Skeletal muscle cell (primary cell): Measurements from ENCODE around the gene AGAP2.
A peak's percentile ranks its signal among the peaks of the same experiment; 100 is the strongest.

Experiments used
- DNase-seq: peaks from one replicate; pipeline ENCODE4 v3.0.0-alpha.2; 2010; ENCODE audit warnings: low read depth
- H3K4me3 ChIP-seq: 2 replicates; pipeline ENCODE4 v1.5.1; 2011; ENCODE audit warnings: low read depth, mild to moderate bottlenecking, control low read depth, low read length, moderate library complexity

Gene AGAP2

DNA sequence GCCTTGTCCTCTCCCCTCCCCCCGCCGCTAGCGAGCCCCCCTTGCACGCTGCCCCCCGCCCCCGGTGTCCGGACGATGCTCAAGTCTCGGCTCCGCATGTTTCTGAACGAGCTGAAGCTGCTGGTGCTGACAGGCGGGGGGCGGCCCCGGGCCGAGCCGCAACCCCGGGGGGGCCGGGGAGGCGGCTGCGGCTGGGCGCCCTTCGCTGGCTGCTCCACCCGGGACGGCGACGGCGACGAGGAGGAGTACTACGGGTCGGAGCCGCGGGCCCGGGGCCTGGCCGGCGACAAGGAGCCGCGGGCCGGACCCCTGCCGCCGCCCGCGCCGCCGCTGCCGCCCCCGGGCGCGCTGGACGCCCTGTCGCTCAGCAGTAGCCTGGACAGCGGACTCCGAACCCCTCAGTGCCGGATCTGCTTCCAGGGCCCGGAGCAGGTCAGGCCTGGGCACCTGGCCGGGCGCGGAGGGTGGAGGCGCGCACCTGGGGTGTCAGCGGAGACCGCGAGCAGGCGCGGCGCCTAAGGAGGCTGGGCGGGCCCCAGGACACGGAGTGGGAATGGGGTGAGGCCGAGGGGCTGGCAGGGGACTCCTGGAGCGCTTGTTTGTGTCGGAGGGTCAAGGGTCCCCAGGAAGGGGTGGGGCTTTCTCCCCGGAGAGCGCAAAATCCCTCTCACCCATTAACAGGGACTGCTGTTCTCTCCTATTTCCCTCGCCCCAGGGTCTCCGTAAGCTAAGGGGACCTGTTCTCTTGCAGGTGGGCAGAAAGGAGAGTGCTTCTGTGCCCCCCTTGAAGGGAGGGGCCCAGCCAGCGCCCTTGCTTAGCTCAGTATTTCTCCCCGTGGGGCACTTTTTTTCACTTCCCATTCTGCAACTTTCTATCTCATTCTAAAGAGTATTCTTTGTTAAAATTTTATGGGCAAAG is 17.2 kb upstream of the AGAP2 start:
- DNase-seq, result no peak
- H3K4me3 ChIP-seq, result peak overlapping the region; percentile 60

DNA sequence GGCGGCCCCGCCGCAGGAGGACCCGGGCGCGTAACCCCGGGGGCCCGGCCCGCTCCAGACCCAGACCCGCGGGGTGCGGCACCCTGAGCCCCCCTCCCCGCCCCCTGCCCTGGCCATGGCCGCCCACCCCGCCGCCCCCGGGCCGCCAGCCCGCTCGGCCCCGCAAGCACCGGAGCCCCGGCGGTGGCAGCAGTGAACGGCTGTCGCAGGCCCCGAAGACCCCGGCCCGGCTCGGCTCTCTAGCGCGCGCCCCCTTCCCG is 16.6 kb upstream of the AGAP2 start:
- peak overlapping the region; percentile 60 for H3K4me3 ChIP-seq
- DNase-seq, result no peak

DNA sequence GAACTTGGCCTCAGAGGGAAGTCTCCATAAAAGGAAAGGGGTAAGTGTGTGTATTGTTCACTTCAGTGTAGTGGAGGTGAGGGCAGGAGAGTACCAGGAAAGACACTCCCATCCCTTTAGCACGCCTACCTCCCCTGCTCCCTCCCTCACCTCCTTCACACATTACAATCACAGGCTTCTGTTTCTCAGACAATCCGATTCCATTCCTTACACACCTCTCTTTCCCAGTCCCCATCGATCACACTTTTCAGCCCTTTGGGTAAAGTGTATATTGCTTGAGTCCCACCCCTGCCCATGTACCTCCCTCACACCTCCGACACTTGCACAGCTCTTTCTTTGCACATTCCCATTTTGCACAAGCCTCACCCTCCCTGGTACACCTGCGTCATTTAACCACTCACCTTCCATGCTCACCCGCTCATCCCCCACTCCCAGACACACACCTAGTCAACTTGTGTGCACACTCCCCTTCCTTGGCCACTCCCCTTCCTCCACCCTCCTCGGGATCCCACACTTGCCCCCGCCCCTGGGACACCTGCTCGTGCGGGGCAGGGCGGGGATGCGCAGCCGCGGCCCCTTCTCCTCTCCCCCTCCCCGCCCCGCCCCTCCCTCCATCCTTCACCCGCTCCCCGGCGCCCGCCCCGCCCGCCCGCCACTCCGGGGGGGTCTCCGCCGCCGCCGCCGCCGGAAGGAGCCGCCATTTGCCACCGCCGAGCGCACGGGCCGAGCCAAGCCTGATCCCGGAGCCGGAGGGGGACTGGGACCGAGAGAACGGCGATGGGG is 16.1 kb upstream of the AGAP2 start, which contains the start of gene MARCHF9:
Gene MARCHF9, plus strand, starts transcription at position 693 of the 783 bp plus-strand sequence. CDS start 426 bp downstream, outside the sequence.
- no peak for DNase-seq
- peak within 1 kb of the TSS; percentile 60 for H3K4me3 ChIP-seq

DNA sequence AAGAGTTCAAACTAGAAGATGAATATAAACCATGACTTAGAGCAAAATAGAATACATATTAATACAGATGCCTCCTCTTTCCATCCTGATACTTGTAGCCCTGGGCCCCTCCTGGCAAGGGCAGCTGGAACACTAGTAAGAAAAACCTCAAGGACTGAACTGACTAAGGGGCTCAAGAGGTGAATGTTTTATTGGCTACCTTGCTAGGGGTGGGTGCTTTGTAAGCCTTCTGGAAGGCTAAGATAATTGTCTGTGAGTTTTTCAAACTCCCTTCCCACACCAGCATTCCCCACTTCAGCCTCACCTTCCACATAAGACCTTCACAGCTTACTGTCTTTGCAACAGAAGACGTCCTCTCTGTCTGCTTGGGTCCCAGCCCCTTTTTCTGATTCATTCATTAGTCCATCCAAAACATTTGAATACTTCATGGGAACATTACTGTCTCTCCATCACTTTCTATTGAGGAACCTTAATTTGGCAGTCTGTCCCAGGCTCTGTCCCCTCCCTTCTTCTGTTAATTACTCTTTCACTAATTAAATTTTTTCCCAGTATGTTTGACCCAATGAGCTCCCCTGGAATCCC is 15.3 kb upstream of the AGAP2 start:
- DNase-seq, result no peak
- H3K4me3 ChIP-seq, result no peak overlapping the region

GRCh38 chr12:57752668-57753000 is 14.1 kb upstream of the AGAP2 start:
- H3K4me3 ChIP-seq, result peak overlapping the region; percentile 36
- DNase-seq, result no peak

GRCh38 chr12:57751788-57752667 is 13.5 kb upstream of the AGAP2 start, which contains the start of gene CDK4:
Gene CDK4 (minus strand): TSS chr12:57752310. CDS start chr12:57751717, 593 bp downstream.
- peak within 1 kb of the TSS; percentile 91 for H3K4me3 ChIP-seq
- peak; percentile 100 for DNase-seq

- no peak for DNase-seq
Observed at GRCh38 chr12:57751432-57751787, 12.9 kb upstream of the AGAP2 start.

GRCh38 chr12:57750561-57751431 is 12.3 kb upstream of the AGAP2 start:
- H3K4me3 ChIP-seq, result peak overlapping the region; percentile 91

More at GRCh38 chr12:57751432-57751787, 12.9 kb upstream of the AGAP2 start:
- peak overlapping the region; percentile 91 for H3K4me3 ChIP-seq

GRCh38 chr12:57749061-57749460 is 10.5 kb upstream of the AGAP2 start:
- no peak for DNase-seq
- no peak overlapping the region for H3K4me3 ChIP-seq

More at GRCh38 chr12:57750561-57751431, 12.3 kb upstream of the AGAP2 start:
- DNase-seq, result no peak

- H3K4me3 ChIP-seq, result peak overlapping the region; percentile 93
- DNase-seq, result no peak
Observed at GRCh38 chr12:57746025-57746424, 7.5 kb upstream of the AGAP2 start.

DNA sequence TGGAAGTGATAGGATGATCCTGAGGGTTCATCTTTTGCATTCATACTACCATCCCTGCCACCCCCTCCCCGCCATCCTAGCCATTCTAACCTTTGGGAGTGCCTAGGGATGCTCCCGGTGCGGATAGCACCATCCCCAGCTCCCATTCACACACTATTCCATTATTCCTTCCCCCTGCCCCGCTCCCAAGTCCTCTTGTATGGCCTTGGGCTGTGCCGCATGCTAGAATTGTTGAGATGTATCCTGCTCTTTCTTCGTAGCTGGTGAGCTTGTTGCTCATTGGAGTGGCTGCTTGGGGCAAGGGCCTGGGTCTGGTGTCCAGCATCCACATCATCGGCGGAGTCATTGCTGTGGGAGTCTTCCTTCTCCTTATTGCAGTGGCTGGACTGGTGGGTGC is 6.9 kb upstream of the AGAP2 start:
- peak overlapping the region; percentile 93 for H3K4me3 ChIP-seq

GRCh38 chr12:57744777-57745484 is 6.4 kb upstream of the AGAP2 start, which contains the start of gene TSPAN31:
Gene TSPAN31 (plus strand): TSS chr12:57745039. CDS start chr12:57745155, 116 bp downstream.
- peak within 1 kb of the TSS; percentile 93 for H3K4me3 ChIP-seq
- peak; percentile 96 for DNase-seq

More for the DNA sequence above, 6.9 kb upstream of the AGAP2 start:
- DNase-seq, result no peak

DNA sequence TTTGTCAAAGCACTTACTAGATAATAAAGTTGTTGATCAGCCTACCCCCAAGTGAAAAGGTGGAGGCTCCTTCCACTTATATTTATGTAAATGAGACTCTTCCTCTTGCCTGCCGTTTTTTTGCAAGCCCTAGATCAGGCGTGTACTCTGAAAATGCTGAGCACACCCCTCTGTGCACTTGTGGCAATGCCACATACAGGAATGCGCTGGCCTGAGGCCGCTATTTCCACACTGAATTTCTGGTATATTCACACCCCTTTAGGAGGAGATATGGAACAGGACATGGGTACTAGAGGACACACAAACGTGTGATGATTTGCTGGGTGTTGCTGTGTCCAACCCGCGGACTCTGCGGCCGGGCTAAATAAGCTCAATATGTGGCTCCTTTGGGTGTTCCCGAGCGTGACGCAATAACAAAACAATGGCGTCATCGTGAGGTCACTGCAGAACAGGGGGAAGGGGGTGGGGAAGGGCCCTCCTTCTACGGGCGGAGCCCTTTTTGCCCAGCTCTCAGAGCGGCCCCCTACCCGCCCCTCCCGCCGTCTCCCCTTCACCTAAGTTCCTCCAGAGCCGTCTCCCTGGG is 5.7 kb upstream of the AGAP2 start:
- peak overlapping the region; percentile 93 for H3K4me3 ChIP-seq
- DNase-seq, result peak; percentile 62

DNA sequence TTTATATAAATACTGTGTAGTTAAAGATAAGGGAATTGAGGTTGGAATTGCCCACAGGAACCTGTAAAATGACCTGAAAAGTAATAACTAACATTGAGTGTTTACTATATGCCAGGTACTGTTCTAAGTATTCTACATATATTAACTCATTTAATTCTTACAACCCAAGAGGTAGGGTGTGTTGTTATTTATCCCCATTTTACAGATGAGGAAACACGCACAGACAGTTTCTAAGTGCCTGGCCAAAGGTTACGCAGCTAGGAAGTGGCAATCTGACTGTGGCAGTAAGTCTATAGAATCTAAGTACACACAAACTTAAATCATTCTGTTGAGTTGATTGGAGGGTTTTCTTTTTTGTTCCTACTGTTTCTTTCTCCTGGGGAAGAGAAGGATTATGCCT is 5.2 kb upstream of the AGAP2 start:
- H3K4me3 ChIP-seq, result no peak overlapping the region
- DNase-seq, result no peak

- no peak for DNase-seq
- H3K4me3 ChIP-seq, result no peak overlapping the region
Observed at GRCh38 chr12:57741844-57742738, 3.5 kb upstream of the AGAP2 start.

DNA sequence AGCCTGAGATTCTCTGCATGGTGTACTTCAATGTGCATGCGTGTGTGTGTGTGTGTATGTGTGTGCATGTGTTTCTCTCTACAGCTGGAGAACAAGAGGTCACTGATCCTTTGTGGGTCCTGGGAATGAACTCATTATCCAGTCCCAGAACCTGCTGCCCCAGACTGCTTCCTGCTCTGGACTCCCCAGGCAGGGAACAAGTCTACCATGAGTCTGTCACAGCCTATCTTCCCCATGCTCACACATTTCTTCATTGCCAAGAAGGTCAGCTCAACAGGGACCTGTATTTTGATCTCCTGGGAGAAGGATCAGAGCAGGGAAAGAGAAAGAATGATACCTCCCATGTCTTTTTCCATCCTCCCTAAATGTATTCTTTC is 2.9 kb upstream of the AGAP2 start:
- DNase-seq, result no peak
- no peak overlapping the region for H3K4me3 ChIP-seq
